ENCODE data around the gene RELN. TPM values are rescaled to one million over a fixed set of nuclear protein-coding genes. Genes with fewer than 3 reads are reported as not detected.

Gene RELN
- total and polyA plus RNA-seq, 9 of the 15 experiments (the other 6 are each of a cell fraction or from before 2014, with no cell fraction given), result 12.9 to 43.2 (median 18.1) TPM

- TF ChIP-seq RREB1 (CRISPR knock-in tag; IDR thresholded peaks at IDR 0.05) (no peak), ZNF316 (IDR thresholded peaks at IDR 0.05) (no peak), SRF (CRISPR knock-in tag; IDR thresholded peaks at IDR 0.05) (peak; percentile 3 to 69; a peak in 2 of 4 replicates), DEAF1 (CRISPR knock-in tag; IDR thresholded peaks at IDR 0.05) (no peak), NFIC (IDR thresholded peaks at IDR 0.05) (0 out of 2 replicates have a peak, but pooled peaks have one; percentile 11), ID3 (CRISPR knock-in tag; IDR thresholded peaks at IDR 0.05) (no peak), ID3 (tag; IDR thresholded peaks at IDR 0.05) (no peak), POLR2A (conservative IDR thresholded peaks at IDR 0.05) (no peak)
- TF ChIP-seq, protein P1, sequence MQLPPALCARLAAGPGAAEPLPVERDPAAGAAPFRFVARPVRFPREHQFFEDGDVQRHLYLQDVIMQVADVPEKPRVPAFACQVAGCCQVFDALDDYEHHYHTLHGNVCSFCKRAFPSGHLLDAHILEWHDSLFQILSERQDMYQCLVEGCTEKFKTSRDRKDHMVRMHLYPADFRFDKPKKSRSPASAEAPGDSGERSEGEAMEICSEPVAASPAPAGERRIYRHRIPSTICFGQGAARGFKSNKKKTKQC (CRISPR knock-in tag; IDR thresholded peaks at IDR 0.05), result no peak
- TF ChIP-seq, protein P2, sequence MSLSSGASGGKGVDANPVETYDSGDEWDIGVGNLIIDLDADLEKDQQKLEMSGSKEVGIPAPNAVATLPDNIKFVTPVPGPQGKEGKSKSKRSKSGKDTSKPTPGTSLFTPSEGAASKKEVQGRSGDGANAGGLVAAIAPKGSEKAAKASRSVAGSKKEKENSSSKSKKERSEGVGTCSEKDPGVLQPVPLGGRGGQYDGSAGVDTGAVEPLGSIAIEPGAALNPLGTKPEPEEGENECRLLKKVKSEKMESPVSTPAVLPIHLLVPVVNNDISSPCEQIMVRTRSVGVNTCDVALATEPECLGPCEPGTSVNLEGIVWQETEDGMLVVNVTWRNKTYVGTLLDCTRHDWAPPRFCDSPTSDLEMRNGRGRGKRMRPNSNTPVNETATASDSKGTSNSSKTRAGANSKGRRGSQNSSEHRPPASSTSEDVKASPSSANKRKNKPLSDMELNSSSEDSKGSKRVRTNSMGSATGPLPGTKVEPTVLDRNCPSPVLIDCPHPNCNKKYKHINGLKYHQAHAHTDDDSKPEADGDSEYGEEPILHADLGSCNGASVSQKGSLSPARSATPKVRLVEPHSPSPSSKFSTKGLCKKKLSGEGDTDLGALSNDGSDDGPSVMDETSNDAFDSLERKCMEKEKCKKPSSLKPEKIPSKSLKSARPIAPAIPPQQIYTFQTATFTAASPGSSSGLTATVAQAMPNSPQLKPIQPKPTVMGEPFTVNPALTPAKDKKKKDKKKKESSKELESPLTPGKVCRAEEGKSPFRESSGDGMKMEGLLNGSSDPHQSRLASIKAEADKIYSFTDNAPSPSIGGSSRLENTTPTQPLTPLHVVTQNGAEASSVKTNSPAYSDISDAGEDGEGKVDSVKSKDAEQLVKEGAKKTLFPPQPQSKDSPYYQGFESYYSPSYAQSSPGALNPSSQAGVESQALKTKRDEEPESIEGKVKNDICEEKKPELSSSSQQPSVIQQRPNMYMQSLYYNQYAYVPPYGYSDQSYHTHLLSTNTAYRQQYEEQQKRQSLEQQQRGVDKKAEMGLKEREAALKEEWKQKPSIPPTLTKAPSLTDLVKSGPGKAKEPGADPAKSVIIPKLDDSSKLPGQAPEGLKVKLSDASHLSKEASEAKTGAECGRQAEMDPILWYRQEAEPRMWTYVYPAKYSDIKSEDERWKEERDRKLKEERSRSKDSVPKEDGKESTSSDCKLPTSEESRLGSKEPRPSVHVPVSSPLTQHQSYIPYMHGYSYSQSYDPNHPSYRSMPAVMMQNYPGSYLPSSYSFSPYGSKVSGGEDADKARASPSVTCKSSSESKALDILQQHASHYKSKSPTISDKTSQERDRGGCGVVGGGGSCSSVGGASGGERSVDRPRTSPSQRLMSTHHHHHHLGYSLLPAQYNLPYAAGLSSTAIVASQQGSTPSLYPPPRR (CRISPR knock-in tag; IDR thresholded peaks at IDR 0.05; ENCODE audit: borderline replicate concordance), result no peak
- TF ChIP-seq, protein P3, sequence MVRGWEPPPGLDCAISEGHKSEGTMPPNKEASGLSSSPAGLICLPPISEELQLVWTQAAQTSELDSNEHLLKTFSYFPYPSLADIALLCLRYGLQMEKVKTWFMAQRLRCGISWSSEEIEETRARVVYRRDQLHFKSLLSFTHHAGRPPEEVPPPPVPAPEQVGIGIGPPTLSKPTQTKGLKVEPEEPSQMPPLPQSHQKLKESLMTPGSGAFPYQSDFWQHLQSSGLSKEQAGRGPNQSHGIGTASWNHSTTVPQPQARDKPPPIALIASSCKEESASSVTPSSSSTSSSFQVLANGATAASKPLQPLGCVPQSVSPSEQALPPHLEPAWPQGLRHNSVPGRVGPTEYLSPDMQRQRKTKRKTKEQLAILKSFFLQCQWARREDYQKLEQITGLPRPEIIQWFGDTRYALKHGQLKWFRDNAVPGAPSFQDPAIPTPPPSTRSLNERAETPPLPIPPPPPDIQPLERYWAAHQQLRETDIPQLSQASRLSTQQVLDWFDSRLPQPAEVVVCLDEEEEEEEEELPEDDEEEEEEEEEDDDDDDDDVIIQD (CRISPR knock-in tag; IDR thresholded peaks at IDR 0.05), result no peak
Measured at GRCh38 chr7:103660455-103661371, 328.7 kb downstream of the RELN start (continued).
